Hepatocyte (in vitro differentiated cells): ENCODE data around the gene ZBTB21. TPM values are rescaled to one million over a fixed set of nuclear protein-coding genes. Genes with fewer than 3 reads are reported as not detected.

Experiments
- DNase-seq: peaks from one replicate; pipeline ENCODE4 v3.0.0-alpha.2; 2016; ENCODE audit warnings: low spot score
- H2AFZ ChIP-seq: fragments of 200-600 bp; sonication (generic); 2 replicates; pipeline ENCODE4 v1.6.0; 2016; ENCODE audit warnings: antibody characterized with exemption, mild to moderate bottlenecking
- H3K27ac ChIP-seq: fragments of 200-600 bp; sonication (generic); 2 replicates; pipeline ENCODE4 v1.5.1; 2016; ENCODE audit warnings: mild to moderate bottlenecking
- H3K27me3 ChIP-seq: fragments of 200-600 bp; sonication (generic); 2 replicates; pipeline ENCODE4 v1.6.1; 2016
- H3K36me3 ChIP-seq: fragments of 200-600 bp; sonication (generic); replicated peaks from 2 replicates; pipeline ENCODE4 v1.5.1; 2016; ENCODE audit warnings: low read depth; ENCODE audit not compliant: insufficient read depth
- H3K4me1 ChIP-seq: fragments of 200-600 bp; sonication (generic); 2 replicates; pipeline ENCODE4 v1.5.1; 2016; ENCODE audit warnings: mild to moderate bottlenecking, moderate library complexity; ENCODE audit not compliant: insufficient read depth
- H3K4me2 ChIP-seq: fragments of 200-600 bp; sonication (generic); 2 replicates; pipeline ENCODE4 v1.6.0; 2016
- H3K4me3 ChIP-seq: fragments of 200-600 bp; sonication (generic); 2 replicates; pipeline ENCODE4 v1.5.1; 2016; ENCODE audit warnings: mild to moderate bottlenecking
- H3K79me2 ChIP-seq: fragments of 200-600 bp; sonication (generic); 2 replicates; pipeline ENCODE4 v1.6.0; 2017; ENCODE audit warnings: mild to moderate bottlenecking
- H3K9me2 ChIP-seq: fragments of 200-600 bp; sonication (generic); replicated peaks from 2 replicates; pipeline ENCODE4 v1.6.0; 2017; ENCODE audit warnings: mild to moderate bottlenecking; ENCODE audit not compliant: insufficient read depth
- H3K9me3 ChIP-seq: fragments of 200-600 bp; sonication (generic); 2 replicates; pipeline ENCODE4 v1.5.1; 2016; ENCODE audit warnings: low read depth, mild to moderate bottlenecking
- H4K20me1 ChIP-seq: fragments of 200-600 bp; sonication (generic); 2 replicates; pipeline ENCODE4 v1.6.0; 2016; ENCODE audit warnings: mild to moderate bottlenecking; ENCODE audit not compliant: insufficient read depth, poor library complexity, severe bottlenecking
- EZH2 ChIP-seq: fragments of 200-600 bp; sonication (generic); IDR thresholded peaks from 2 replicates; pipeline ENCODE4 v1.6.1; 2016; ENCODE audit warnings: antibody characterized with exemption, mild to moderate bottlenecking, borderline replicate concordance
- EZH2phosphoT487 ChIP-seq: fragments of 200-600 bp; sonication (generic); IDR thresholded peaks from one replicate; pipeline ENCODE4 v1.6.1; 2018; ENCODE audit warnings: antibody characterized with exemption, mild to moderate bottlenecking, low read depth, moderate library complexity; ENCODE audit not compliant: unreplicated experiment, severe bottlenecking
- WGBS: methylation state at CpG from one replicate; pipeline ENCODE4 v1.1.6; 2016; ENCODE audit warnings: low lambda C conversion rate; ENCODE audit errors: missing lambda C conversion rate; 5-methylcytosine and 5-hydroxymethylcytosine counted together
- polyA plus RNA-seq: library from polyadenylated mRNA; unstranded; fragments of >200 nt; fragmentation: Nextera tagmentation; extraction: Ambion mirVana; gene quantifications from 2 replicates; pipeline ENCODE4 v1.2.1, GENCODE V29; 2016
- total RNA-seq: library from RNA; depleted of rRNA; stranded (reverse); fragments of >200 nt; gene quantifications from 2 replicates; pipeline ENCODE4 v1.2.3, GENCODE V29; 2014
- TF ChIP-seq, protein P1 (sequence below): fragments of 200-600 bp; sonication (generic); IDR thresholded peaks from 2 replicates; pipeline ENCODE4 v1.5.1; 2016; ENCODE audit warnings: antibody characterized with exemption, mild to moderate bottlenecking; ENCODE audit not compliant: poor library complexity

Gene ZBTB21
- total and polyA plus RNA-seq, 2 experiments from 2014 or later, result 6.0 to 21.5 TPM

GRCh38 chr21:41948901-41949300, 61.3 kb downstream of the ZBTB21 start:
- Histone ChIP-seq H3K36me3 (no peaks in the 10 kb centered on the region), H3K9me3 (no peaks in the 10 kb centered on the region), H3K79me2 (peaks cover 19% of the 10 kb centered on the region), H3K27ac (no peak overlapping the region), H3K9me2 (no peaks in the 10 kb centered on the region), H3K27me3 (no peaks in the 10 kb centered on the region), H2AFZ (no peak overlapping the region), H3K4me2 (no peak overlapping the region), H3K4me3 (no peak overlapping the region), H4K20me1 (peaks cover 2% of the 10 kb centered on the region), H3K4me1 (peaks cover 7% of the 10 kb centered on the region)
- no peak for DNase-seq
- WGBS, result 94% methylated on average over 11 of the region's 11 CpGs
- TF ChIP-seq, protein P1, sequence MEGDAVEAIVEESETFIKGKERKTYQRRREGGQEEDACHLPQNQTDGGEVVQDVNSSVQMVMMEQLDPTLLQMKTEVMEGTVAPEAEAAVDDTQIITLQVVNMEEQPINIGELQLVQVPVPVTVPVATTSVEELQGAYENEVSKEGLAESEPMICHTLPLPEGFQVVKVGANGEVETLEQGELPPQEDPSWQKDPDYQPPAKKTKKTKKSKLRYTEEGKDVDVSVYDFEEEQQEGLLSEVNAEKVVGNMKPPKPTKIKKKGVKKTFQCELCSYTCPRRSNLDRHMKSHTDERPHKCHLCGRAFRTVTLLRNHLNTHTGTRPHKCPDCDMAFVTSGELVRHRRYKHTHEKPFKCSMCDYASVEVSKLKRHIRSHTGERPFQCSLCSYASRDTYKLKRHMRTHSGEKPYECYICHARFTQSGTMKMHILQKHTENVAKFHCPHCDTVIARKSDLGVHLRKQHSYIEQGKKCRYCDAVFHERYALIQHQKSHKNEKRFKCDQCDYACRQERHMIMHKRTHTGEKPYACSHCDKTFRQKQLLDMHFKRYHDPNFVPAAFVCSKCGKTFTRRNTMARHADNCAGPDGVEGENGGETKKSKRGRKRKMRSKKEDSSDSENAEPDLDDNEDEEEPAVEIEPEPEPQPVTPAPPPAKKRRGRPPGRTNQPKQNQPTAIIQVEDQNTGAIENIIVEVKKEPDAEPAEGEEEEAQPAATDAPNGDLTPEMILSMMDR, result no peak
- TF ChIP-seq EZH2phosphoT487 (no peak), EZH2 (no peak)

DNA sequence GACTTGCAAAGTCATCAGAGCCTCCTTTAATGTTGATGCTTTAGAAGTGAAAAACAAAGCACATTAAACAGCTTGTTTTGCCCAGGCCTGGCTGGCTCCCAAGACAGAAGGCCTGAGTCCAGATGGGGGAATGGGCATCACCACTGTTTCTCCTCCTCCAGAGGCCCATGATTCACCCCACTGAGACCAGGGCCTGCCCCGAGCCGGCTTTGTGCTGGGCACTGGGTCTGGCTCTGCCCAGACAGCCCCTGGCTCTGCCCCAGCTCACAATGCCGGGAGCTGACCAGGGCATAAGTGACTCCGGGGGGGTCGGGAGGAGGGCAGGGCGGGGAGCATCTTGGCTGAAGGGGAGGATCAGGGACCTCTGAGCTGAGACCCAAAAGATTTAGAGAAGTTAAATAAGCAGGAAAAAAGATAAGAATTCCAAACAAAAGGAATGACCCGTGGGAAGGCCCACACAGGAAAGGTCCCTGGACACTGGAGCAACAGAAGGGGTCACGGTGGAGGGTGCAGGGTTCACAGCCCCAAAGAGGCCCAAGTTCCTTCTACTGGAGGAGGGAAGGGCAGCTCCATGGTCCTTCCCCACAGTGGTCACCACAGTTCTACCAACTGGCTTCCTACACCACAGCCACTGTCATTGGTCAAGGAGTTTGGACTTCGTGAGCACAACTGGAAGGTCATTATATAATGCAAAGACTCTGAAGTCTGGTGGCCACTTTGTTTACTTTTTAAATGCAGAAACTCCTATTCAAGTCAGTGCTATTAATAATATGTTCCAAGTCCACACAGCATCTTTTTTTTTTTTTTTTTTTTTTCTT, 61.9 kb downstream of the ZBTB21 start:
- H3K9me3 ChIP-seq, result no peaks in the 10 kb centered on the region
- H3K4me3 ChIP-seq, result no peak overlapping the region
- peaks cover 7% of the 10 kb centered on the region for H3K4me1 ChIP-seq
- H3K36me3 ChIP-seq, result no peaks in the 10 kb centered on the region
- no peak overlapping the region for H3K27ac ChIP-seq
- WGBS, result 93% methylated on average over 9 of the region's 9 CpGs
- peaks cover 19% of the 10 kb centered on the region for H3K79me2 ChIP-seq
- H2AFZ ChIP-seq, result no peak overlapping the region
- no peaks in the 10 kb centered on the region for H3K27me3 ChIP-seq
- H3K9me2 ChIP-seq, result no peaks in the 10 kb centered on the region
- H4K20me1 ChIP-seq, result peaks cover 2% of the 10 kb centered on the region
- H3K4me2 ChIP-seq, result no peak overlapping the region
- DNase-seq, result no peak
- no peak for TF ChIP-seq EZH2
- TF ChIP-seq, protein P1, result no peak
- no peak for TF ChIP-seq EZH2phosphoT487

DNA sequence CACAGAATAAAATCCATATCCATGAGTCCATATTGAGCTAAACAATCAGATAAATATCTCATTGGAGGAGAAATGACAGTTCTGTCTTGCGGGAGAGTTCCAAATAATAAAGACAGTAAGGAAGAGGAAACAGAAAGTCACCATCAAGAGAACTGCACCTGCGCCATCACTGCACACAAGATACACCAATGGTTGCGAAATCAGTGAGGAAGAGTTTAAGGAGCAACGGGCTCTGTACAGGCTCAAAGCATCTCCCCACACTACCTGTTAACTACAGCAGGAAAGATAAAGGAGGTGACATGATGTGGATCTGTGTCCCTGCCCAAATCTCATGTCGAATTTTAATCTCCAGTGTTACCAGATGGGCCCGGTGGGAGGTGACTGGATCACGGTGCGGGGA, 64.2 kb downstream of the ZBTB21 start:
- H3K27ac ChIP-seq, result no peak overlapping the region
- H3K79me2 ChIP-seq, result peaks cover 15% of the 10 kb centered on the region
- TF ChIP-seq EZH2, result no peak
- TF ChIP-seq, protein P1, result no peak
- TF ChIP-seq EZH2phosphoT487, result no peak

More for the DNA sequence above, 64.2 kb downstream of the ZBTB21 start:
- Histone ChIP-seq H3K4me2 (no peak overlapping the region), H3K4me1 (no peaks in the 10 kb centered on the region), H3K4me3 (no peak overlapping the region), H3K9me2 (no peaks in the 10 kb centered on the region), H3K36me3 (no peaks in the 10 kb centered on the region), H3K27me3 (no peaks in the 10 kb centered on the region), H3K9me3 (no peaks in the 10 kb centered on the region), H2AFZ (no peak overlapping the region), H4K20me1 (peaks cover 2% of the 10 kb centered on the region)
- DNase-seq, result no peak
- WGBS, result 92% methylated on average over 8 of the region's 8 CpGs
